WTC11 (cell line): Measurements from ENCODE around the gene SGF29. TPM values are rescaled to one million over a fixed set of nuclear protein-coding genes. Genes with fewer than 3 reads are reported as not detected.
"Not testable (repeated sequence)": the region's sequence is repeated elsewhere in the genome, so short reads cannot be mapped to it uniquely, and the experiment has no call there.

ENCODE experiments used
- ATAC-seq: fragments of 200-7000 bp; cut with Tn5 transposase; 2 replicates; pipeline ENCODE4 v1.10.0; 2021; ENCODE audit warnings: mild to moderate bottlenecking, moderate library complexity
- CTCF ChIA-PET: fragments of 300-600 bp; sonication (Branson Sonifier 250); formaldehyde crosslinking; loops from one replicate; lab custom pipeline; 2021; ENCODE audit warnings: antibody characterized with exemption; lab: Charles Lee
- POLR2A ChIA-PET: fragments of 350-600 bp; sonication (Branson Sonifier 250); formaldehyde crosslinking; loops from one replicate; lab custom pipeline; 2021; ENCODE audit warnings: antibody characterized with exemption; lab: Charles Lee
- DNase-seq: peaks from one replicate; pipeline ENCODE4 v3.0.0; 2021; ENCODE audit warnings: low spot score
- H3K27ac Mint-ChIP-seq: 2 replicates; pipeline ENCODE4 v1.8.0; 2021; ENCODE audit warnings: mixed read lengths
- H3K27me3 Mint-ChIP-seq: 2 replicates; pipeline ENCODE4 v1.8.0; 2021; ENCODE audit warnings: low read depth, mild to moderate bottlenecking, moderate library complexity, mixed read lengths
- H3K36me3 Mint-ChIP-seq: 2 replicates; pipeline ENCODE4 v1.8.0; 2021; ENCODE audit warnings: mixed read lengths
- H3K4me1 Mint-ChIP-seq: 2 replicates; pipeline ENCODE4 v1.8.0; 2022; ENCODE audit warnings: mixed read lengths
- H3K4me3 Mint-ChIP-seq: 2 replicates; pipeline ENCODE4 v1.8.0; 2021; ENCODE audit warnings: mild to moderate bottlenecking, moderate library complexity, mixed read lengths
- H3K9me3 Mint-ChIP-seq: 2 replicates; pipeline ENCODE4 v1.8.0; 2021; ENCODE audit warnings: mixed read lengths
- ATF1 ChIP-seq: sonication (generic); formaldehyde crosslinking; IDR thresholded peaks from 2 replicates; pipeline ENCODE4 v1.8.1; 2023; ENCODE audit warnings: mild to moderate bottlenecking, moderate library complexity, missing genetic modification reagents
- EMX1 ChIP-seq: fragments of 250-450 bp; sonication (Bioruptor Pico); IDR thresholded peaks from 2 replicates; pipeline ENCODE4 v1.8.0; 2021; ENCODE audit warnings: mild to moderate bottlenecking
- ESRRA ChIP-seq: sonication (generic); formaldehyde crosslinking; IDR thresholded peaks from 2 replicates; pipeline ENCODE4 v1.8.1; 2022; ENCODE audit warnings: mild to moderate bottlenecking, missing genetic modification reagents, borderline replicate concordance
- FOXP1 ChIP-seq: sonication (generic); formaldehyde crosslinking; IDR thresholded peaks from 2 replicates; pipeline ENCODE4 v1.8.0; 2022; ENCODE audit warnings: missing genetic modification reagents, mild to moderate bottlenecking, moderate library complexity, borderline replicate concordance
- JAZF1 ChIP-seq: fragments of 250-450 bp; sonication (Bioruptor Pico); IDR thresholded peaks from 2 replicates; pipeline ENCODE4 v1.9.0; 2021; ENCODE audit warnings: moderate library complexity, mild to moderate bottlenecking, inconsistent platforms
- NFYB ChIP-seq: sonication (generic); formaldehyde crosslinking; conservative IDR thresholded peaks from 2 replicates; pipeline ENCODE4 v1.8.0; 2022; ENCODE audit warnings: low read depth, missing genetic modification reagents
- NR2C2 ChIP-seq: sonication (generic); formaldehyde crosslinking; IDR thresholded peaks from 2 replicates; pipeline ENCODE4 v1.8.0; 2022; ENCODE audit warnings: mild to moderate bottlenecking, missing genetic modification reagents
- RELA ChIP-seq: sonication (generic); formaldehyde crosslinking; IDR thresholded peaks from 2 replicates; pipeline ENCODE4 v1.8.1; 2022; ENCODE audit warnings: missing genetic modification reagents, mild to moderate bottlenecking, borderline replicate concordance
- TEAD1 ChIP-seq: sonication (generic); formaldehyde crosslinking; IDR thresholded peaks from 2 replicates; pipeline ENCODE4 v1.8.0; 2022; ENCODE audit warnings: mild to moderate bottlenecking, missing genetic modification reagents
- ZBTB21 ChIP-seq: sonication (generic); formaldehyde crosslinking; IDR thresholded peaks from 2 replicates; pipeline ENCODE4 v1.8.1; 2023; ENCODE audit warnings: mild to moderate bottlenecking, missing genetic modification reagents, borderline replicate concordance
- ZNF138 ChIP-seq: sonication (generic); formaldehyde crosslinking; conservative IDR thresholded peaks from 2 replicates; pipeline ENCODE4 v1.8.1; 2022; ENCODE audit warnings: mild to moderate bottlenecking, moderate library complexity, missing genetic modification reagents
- ZNF219 ChIP-seq: sonication (generic); formaldehyde crosslinking; IDR thresholded peaks from 2 replicates; pipeline ENCODE4 v1.8.0; 2023; ENCODE audit warnings: missing genetic modification reagents, mild to moderate bottlenecking, borderline replicate concordance
- ZNF423 ChIP-seq: fragments of 250-450 bp; sonication (Bioruptor Pico); IDR thresholded peaks from 2 replicates; pipeline ENCODE4 v2.1.2; 2022; ENCODE audit warnings: mild to moderate bottlenecking, moderate library complexity
- total RNA-seq: library from RNA; stranded (reverse); gene quantifications from 3 replicates; pipeline ENCODE4 v1.2.3, GENCODE V29; 2021
- TF ChIP-seq, protein P1 (sequence below): fragments of 200-600 bp; IDR thresholded peaks from 2 replicates; pipeline ENCODE4 v1.8.0; 2022; ENCODE audit warnings: antibody characterized with exemption
- TF ChIP-seq, protein P2 (sequence below): sonication (generic); formaldehyde crosslinking; IDR thresholded peaks from 2 replicates; pipeline ENCODE4 v1.8.1; 2023; ENCODE audit warnings: mild to moderate bottlenecking, missing genetic modification reagents, moderate library complexity
- TF ChIP-seq, protein P3 (sequence below): sonication (generic); formaldehyde crosslinking; IDR thresholded peaks from 2 replicates; pipeline ENCODE4 v1.8.1; 2023; ENCODE audit warnings: mild to moderate bottlenecking, missing genetic modification reagents, borderline replicate concordance
- TF ChIP-seq, protein P4 (sequence below): sonication (generic); formaldehyde crosslinking; IDR thresholded peaks from 2 replicates; pipeline ENCODE4 v1.8.1; 2023; ENCODE audit warnings: mild to moderate bottlenecking, missing genetic modification reagents, moderate library complexity
- TF ChIP-seq, protein P5 (sequence below): fragments of 250-450 bp; sonication (Bioruptor Pico); IDR thresholded peaks from 2 replicates; pipeline ENCODE4 v1.8.0; 2021; ENCODE audit warnings: mild to moderate bottlenecking

Gene SGF29
- total RNA-seq, 1 experiment from 2014 or later, result 15.0 TPM

DNA sequence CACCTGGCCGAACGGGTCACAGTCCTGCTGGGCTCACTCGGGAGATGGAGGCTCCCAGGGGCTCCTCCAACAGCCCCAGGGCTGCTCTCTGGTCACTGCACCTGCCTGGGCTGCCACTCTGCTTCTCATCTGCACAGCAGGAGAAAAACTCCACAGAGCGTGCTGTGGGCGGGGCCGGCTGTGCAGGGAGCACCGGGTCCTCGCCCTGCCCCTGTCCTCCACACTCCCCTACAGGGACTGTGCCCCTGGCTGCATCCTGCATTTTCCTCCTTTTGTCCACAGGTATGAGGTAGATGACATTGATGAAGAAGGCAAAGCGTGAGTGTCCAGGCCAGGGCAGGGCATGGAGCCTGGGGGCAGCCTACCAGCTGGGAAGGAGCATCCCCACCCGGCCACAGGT lies 48.3 kb downstream of the SGF29 start:
- POLR2A ChIA-PET, H3K9me3 Mint-ChIP-seq, H3K27ac Mint-ChIP-seq, H3K27me3 Mint-ChIP-seq, H3K36me3 Mint-ChIP-seq, H3K4me3 Mint-ChIP-seq, DNase-seq, ATAC-seq, CTCF ChIA-PET: not testable (repeated sequence)
- peaks cover 11% of the 10 kb centered on the region for H3K4me1 Mint-ChIP-seq

DNA sequence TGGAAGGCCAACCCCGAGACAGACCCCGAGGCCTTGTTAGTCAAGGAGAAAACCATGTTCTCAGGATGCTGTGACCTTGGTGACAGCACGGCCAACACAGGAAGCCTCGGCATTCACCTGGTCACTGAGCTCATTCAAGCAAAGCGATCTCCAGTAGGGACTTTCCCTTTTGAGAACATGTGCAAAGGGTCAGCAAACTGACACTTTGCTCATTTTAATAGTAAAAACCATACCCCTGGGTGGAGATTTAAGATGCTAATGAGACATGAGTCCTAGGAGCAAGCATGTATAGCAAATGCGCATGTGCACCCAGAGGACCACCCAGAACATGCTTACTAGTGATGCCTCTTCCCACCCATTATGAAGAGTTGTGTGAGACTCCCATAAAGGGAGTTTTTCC lies 48.8 kb downstream of the SGF29 start:
- no peaks in the 10 kb centered on the region for H3K9me3 Mint-ChIP-seq
- H3K36me3 Mint-ChIP-seq, result no peaks in the 10 kb centered on the region
- POLR2A ChIA-PET, result no interaction called here
- H3K4me1 Mint-ChIP-seq, result peaks cover 6% of the 10 kb centered on the region
- no peak overlapping the region for H3K27ac Mint-ChIP-seq
- no peak for ATAC-seq
- no peak for DNase-seq
- no peaks in the 10 kb centered on the region for H3K27me3 Mint-ChIP-seq
- H3K4me3 Mint-ChIP-seq, result no peak overlapping the region
- TF ChIP-seq ZNF423, result no peak
- TF ChIP-seq, protein P1, sequence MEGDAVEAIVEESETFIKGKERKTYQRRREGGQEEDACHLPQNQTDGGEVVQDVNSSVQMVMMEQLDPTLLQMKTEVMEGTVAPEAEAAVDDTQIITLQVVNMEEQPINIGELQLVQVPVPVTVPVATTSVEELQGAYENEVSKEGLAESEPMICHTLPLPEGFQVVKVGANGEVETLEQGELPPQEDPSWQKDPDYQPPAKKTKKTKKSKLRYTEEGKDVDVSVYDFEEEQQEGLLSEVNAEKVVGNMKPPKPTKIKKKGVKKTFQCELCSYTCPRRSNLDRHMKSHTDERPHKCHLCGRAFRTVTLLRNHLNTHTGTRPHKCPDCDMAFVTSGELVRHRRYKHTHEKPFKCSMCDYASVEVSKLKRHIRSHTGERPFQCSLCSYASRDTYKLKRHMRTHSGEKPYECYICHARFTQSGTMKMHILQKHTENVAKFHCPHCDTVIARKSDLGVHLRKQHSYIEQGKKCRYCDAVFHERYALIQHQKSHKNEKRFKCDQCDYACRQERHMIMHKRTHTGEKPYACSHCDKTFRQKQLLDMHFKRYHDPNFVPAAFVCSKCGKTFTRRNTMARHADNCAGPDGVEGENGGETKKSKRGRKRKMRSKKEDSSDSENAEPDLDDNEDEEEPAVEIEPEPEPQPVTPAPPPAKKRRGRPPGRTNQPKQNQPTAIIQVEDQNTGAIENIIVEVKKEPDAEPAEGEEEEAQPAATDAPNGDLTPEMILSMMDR, result no peak
- TF ChIP-seq ESRRA (CRISPR knock-in tag), result no peak
- TF ChIP-seq NR2C2 (CRISPR knock-in tag), result no peak
- no peak for TF ChIP-seq EMX1
- TF ChIP-seq ZNF219 (CRISPR knock-in tag), result no peak
- TF ChIP-seq NFYB (CRISPR knock-in tag), result no peak
- no peak for TF ChIP-seq FOXP1 (CRISPR knock-in tag)
- TF ChIP-seq RELA (CRISPR knock-in tag), result no peak
- TF ChIP-seq, all 79 proteins: peak for 0
- CTCF ChIA-PET, result no interaction called here

DNA sequence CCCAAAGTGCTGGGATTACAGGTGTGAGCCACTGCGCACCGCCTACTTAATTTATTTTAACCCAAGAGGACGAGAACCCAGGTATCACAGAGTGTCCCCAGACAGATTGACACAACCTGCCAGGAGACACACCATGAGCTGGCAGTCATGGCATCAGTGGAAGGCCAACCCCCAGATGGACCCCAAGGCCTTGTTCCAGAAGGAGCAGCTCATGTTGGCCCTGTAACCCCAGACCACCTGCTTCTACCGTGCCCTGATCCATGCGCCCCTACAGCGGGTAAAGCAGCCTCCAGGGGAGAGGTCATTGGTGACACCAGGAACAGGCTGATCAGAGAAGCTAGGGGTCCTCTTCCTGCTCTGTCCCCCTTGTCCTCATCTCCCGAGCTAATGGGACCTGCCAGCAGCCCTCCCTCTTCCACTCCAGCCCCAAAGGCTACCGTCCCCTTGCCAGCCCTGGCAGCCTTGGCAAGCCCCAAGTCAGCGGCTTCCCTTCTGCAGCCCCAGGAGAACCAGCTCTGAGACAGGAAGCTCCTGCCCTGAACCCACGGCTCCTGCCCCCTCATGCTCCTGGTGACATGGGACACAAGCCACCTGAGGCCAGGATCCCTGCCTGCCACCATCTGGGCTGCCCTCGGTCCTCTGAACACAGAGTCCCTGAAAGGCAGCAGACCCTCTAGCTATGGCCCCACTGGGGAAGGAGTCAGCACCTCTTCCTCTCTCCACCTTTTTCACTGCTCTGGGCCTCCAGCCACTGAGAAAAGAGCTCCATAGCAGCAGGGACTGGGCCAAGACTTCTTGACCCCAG lies 49.9 kb downstream of the SGF29 start:
- ChIA-PET CTCF (interaction anchor here (0.7 kb wide), 1 partner anchor 12 kb away, joined by 4 read pairs; no protein-coding TSS in a partner anchor), POLR2A (no interaction called here)
- Mint-ChIP-seq H3K4me3 (no peak overlapping the region), H3K27me3 (no peaks in the 10 kb centered on the region), H3K27ac (no peak overlapping the region), H3K9me3 (no peaks in the 10 kb centered on the region), H3K36me3 (no peaks in the 10 kb centered on the region), H3K4me1 (no peaks in the 10 kb centered on the region)
- DNase-seq (no peak), ATAC-seq (no peak)
- TF ChIP-seq NR2C2 (CRISPR knock-in tag), result no peak
- TF ChIP-seq ZNF138 (CRISPR knock-in tag), result no peak
- TF ChIP-seq, protein P2, sequence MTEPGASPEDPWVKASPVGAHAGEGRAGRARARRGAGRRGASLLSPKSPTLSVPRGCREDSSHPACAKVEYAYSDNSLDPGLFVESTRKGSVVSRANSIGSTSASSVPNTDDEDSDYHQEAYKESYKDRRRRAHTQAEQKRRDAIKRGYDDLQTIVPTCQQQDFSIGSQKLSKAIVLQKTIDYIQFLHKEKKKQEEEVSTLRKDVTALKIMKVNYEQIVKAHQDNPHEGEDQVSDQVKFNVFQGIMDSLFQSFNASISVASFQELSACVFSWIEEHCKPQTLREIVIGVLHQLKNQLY (CRISPR knock-in tag), result no peak
- no peak for TF ChIP-seq ZBTB21 (CRISPR knock-in tag)
- TF ChIP-seq, protein P3, sequence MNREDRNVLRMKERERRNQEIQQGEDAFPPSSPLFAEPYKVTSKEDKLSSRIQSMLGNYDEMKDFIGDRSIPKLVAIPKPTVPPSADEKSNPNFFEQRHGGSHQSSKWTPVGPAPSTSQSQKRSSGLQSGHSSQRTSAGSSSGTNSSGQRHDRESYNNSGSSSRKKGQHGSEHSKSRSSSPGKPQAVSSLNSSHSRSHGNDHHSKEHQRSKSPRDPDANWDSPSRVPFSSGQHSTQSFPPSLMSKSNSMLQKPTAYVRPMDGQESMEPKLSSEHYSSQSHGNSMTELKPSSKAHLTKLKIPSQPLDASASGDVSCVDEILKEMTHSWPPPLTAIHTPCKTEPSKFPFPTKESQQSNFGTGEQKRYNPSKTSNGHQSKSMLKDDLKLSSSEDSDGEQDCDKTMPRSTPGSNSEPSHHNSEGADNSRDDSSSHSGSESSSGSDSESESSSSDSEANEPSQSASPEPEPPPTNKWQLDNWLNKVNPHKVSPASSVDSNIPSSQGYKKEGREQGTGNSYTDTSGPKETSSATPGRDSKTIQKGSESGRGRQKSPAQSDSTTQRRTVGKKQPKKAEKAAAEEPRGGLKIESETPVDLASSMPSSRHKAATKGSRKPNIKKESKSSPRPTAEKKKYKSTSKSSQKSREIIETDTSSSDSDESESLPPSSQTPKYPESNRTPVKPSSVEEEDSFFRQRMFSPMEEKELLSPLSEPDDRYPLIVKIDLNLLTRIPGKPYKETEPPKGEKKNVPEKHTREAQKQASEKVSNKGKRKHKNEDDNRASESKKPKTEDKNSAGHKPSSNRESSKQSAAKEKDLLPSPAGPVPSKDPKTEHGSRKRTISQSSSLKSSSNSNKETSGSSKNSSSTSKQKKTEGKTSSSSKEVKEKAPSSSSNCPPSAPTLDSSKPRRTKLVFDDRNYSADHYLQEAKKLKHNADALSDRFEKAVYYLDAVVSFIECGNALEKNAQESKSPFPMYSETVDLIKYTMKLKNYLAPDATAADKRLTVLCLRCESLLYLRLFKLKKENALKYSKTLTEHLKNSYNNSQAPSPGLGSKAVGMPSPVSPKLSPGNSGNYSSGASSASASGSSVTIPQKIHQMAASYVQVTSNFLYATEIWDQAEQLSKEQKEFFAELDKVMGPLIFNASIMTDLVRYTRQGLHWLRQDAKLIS (CRISPR knock-in tag), result no peak
- TF ChIP-seq, protein P4, sequence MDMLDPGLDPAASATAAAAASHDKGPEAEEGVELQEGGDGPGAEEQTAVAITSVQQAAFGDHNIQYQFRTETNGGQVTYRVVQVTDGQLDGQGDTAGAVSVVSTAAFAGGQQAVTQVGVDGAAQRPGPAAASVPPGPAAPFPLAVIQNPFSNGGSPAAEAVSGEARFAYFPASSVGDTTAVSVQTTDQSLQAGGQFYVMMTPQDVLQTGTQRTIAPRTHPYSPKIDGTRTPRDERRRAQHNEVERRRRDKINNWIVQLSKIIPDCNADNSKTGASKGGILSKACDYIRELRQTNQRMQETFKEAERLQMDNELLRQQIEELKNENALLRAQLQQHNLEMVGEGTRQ, result no peak
- TF ChIP-seq ATF1 (CRISPR knock-in tag), result no peak
- TF ChIP-seq JAZF1 (CRISPR knock-in tag), result no peak
- TF ChIP-seq TEAD1 (CRISPR knock-in tag), result no peak
- TF ChIP-seq, protein P5, sequence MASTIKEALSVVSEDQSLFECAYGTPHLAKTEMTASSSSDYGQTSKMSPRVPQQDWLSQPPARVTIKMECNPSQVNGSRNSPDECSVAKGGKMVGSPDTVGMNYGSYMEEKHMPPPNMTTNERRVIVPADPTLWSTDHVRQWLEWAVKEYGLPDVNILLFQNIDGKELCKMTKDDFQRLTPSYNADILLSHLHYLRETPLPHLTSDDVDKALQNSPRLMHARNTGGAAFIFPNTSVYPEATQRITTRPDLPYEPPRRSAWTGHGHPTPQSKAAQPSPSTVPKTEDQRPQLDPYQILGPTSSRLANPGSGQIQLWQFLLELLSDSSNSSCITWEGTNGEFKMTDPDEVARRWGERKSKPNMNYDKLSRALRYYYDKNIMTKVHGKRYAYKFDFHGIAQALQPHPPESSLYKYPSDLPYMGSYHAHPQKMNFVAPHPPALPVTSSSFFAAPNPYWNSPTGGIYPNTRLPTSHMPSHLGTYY (CRISPR knock-in tag), result no peak
